GM21367 (cell line): ENCODE results near the gene MICAL2.

Experiments
- ATAC-seq: cut with Tn5 transposase; IDR thresholded peaks from one replicate; pipeline ENCODE4 v1.9.1; 2021; ENCODE audit not compliant: unreplicated experiment

Gene MICAL2

DNA sequence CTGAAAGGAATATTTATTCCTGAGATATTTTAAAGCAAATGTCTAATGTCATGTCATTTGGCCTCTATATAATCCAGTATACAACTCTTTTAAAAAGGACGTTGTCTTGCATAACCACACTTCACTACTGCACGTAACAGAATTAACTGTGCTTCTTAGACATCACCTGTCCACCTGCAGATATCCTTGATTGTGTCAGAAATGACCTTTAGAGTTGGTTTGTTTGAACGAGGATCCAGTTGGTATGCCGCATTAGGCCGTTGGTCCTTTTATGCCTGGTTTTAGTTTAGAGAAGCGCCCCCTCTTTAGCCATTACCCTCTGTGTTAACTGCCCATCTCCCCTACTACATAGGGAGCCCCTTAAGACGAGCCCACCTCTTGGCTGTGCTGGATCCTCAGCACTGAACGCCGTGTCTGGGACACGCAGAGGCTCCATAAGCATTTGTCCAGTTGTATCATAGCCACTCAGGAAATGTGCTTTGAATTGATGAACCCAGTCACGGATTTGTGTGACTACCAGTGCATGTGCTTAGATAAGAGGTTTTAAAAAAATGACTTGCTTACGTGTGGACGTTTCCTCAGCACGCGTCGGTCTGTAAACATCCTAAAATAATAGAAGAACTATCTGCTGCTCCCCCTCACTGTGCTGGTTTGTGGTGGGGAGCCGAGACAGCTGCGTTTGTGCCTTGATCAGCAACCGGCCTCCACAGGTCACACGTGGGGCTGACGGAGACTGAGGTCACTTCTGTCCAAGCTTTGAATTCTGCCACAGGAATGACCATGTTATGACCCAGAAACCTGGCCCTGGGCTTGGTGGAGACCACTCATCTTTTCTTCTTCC lies 4.0 kb downstream of the MICAL2 start:
- no peak for ATAC-seq

DNA sequence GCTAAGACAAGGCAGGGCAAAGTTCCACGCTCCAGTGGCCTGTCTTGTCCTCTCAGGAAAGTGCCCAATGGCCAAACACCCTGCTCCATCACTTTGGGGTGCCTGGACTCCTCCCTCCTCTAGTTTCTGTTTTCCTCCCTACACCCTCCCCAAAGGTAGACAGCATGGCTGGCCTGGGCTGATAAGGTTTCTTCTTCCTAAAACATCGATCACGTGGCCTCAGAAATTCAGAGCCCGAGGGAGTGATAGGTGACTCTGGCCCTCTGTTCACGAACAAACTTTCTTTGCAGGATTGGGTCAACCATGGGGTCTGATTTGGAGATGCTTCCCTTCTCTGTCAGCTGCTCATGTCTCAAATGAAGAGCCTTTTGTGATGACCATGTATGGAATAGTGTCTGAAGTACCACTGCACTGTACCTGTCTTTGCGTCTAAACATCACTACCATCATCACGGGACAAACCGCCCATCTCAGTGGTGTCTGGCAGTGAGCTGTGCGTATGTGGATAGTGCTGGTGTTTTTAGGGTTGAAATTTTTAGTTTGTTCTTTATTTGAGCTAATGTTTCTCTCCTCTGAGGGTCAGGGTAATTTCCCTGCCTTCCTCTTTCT lies 6.1 kb downstream of the MICAL2 start:
- no peak for ATAC-seq

DNA sequence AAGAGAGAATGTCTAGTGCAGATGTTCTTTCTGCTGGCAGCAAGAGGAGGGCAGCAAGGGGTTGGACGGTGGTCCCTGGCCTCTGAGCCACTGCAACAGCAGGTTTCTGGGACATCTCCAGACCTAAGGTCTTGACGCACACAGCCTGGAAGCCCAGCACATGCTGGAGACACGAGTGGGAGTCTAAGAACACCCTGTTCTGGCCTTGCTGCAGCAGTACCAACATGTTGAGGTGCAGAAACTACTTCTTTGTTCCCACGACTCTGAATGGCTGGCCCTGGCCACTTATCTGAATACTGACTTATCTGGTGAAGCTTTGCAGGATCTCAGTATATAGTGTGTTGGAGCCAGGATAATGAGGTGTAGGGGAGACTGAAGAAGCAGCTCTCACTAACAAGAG lies 6.8 kb downstream of the MICAL2 start:
- no peak for ATAC-seq

DNA sequence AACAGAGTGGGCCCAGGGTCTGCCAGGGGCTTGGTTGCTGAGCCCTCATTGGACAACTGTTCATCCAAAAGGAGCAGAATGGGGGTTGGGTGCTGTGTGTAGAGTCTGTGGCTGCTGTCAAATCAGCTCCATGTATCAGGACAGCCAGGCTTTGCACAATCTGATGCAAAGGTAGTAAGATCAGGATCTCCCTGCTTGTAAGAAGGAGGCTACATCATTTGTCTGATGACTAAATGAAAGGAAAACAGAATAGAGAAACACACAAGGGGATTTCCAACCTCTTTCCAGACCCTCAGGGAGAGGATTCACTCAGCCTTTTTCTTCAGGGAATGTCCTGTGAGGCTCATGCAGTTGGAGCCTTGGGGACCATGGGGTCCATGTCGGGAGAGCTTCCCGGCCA lies 7.2 kb downstream of the MICAL2 start:
- ATAC-seq = no peak

DNA sequence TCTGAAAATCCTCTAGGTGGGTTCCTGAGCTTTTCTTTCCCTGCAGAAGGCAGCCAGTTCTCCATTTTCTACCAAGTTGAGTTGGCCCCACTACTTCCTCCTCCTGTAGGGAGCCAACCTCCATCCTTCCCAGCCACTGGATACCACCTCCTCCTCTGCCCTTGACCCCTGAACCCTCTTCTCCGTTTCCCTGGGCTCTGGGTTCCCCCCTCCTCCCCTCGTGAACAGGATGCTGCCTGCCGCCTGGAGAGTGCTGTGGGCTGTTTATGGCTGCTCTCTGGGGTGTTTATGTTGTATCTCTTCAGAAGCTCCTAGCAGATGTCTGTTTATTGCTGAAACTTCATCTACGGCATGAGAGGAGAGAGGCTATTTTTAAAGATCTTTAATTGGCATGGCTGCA lies 8.6 kb downstream of the MICAL2 start:
- ATAC-seq = no peak

DNA sequence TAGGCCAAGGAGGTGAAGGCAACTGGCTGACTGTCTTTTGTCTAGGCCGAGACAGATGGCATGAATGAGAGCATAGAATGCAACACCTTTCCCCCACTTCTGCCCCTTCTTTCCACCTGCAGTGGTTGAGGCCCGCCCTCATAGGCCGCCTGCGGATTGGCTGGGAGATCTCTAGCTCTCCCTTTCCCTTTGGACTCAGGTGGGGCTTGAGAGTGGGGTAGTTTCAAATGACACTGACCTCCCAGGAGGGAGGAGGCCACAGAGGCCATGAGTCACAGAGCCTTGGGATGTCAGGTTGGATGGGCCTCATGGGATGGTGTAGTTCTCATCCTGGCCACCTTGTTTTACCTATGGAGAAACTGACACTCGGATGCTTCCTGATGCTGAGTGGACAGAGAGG lies 9.1 kb downstream of the MICAL2 start:
- no peak for ATAC-seq

DNA sequence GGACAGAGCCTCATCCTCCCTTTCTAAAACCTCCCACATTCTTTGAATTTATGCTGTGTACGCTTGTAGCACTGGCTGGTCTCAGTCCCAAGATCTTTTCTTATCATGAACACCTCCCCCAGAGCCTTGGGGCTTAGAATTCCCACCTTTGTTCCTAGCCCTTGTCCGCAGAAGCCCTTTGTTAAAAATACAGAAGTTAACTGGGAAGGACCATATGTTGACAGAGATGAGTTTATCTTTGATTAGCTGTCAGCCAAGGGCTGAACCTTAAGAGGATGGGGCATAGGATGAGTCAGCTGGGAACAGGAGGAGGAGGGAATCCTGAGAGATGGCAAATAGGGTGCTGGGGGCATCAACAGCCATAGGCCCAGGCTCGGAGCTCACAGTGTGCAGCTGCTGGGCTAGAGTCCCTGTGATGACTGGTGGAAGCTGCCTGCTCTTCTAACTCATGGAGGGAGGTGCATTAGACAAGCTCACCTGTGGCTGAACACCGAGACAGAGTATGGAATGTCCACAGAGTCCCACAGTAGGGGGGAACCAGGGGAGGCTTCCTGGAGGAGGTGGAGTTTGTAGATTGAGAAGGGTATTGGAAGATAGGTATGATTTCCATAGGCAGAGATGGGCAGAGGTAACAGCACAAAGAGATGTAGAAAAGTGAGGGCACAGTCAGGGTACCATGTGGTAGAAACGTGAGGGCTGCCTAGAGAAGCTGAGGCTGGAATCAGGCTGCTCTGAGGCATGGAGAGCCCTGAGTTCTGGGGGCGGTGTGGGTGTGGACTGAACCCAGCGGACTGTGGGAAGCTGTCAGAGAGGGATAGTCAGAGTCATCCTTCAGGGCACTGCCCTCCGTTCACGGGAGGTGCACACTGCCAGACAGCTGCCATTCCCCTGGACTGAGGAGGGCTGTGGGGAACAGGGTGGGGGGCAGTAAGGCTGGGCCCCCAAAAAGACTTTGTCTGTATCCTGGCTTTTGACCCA lies 9.9 kb downstream of the MICAL2 start:
- no peak for ATAC-seq

DNA sequence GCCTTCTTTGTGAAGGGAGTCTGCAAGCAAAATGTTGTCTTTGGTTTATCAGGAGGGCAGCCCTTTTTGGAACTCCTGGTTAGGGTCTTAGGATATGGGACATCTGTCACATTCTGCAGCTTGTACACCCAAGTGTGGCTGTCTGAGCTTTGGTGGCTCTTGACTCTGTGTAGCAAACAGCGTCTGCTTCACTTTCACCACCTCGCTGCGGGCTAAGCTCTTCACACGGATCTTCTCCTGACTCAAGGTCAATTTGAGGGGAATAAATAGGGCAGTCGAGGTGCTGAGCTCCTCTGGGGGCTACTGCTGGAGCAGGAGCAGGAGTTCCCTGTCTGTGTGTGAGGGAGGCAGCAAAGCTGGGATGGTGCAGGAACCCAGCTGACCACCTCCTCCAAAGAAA lies 10.6 kb downstream of the MICAL2 start:
- ATAC-seq = no peak

DNA sequence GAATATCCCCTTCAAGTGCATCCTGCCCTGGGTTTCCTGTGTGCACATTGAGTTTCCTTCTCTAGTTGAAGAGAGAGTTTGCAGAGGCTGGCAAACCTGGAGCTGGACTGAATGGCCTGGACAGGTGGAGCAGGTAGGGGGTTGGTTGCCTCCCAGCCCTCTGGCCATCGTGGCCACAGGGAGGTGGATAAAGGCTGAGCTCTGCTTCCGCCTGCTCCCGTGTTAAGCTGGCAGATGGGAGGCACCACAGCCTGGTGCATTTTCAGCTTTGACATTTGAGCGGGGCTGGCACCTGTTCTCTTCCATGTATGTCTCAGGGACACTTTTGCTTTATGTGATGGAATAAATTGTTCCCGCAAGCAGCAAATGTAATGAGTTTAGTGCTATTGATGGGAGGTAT lies 11.1 kb downstream of the MICAL2 start:
- ATAC-seq = no peak

DNA sequence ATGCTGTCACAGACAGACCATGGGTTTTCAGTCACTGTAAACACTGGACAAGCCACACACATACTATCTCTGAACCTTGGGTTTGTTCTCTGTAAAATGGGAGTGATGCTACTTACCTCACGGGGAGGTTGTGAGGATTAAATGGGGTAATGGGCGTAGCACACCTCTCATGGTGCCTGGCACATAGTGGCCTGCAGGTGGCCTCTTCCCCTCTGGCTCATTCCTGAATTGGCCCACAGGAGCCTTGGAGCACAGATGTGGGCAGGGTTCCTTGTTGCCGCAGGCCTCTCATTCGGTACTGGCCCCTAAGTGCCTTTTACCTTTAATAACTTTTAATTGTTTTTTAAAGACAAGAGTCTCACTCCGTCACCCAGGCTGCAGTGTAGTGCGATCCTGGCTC lies 11.7 kb downstream of the MICAL2 start:
- no peak for ATAC-seq

DNA sequence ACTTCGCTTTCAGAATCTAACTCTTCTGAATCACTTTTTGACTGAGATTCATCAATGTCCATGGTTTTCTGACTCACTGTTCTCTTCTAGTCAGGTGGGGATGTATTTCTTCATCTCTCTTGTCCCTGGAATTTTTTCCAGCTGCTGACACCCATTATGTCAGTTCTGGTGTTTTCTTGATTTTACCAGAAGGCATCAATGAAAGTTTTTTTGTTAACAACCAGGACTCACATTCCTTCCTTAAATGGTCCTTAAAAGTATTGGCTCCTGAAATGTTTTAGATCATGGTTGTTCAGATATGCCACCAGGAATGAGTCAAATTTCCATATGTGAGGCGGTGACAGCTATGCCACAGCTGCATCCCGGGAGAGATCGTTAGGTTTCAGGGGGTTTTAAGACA lies 12.9 kb downstream of the MICAL2 start:
- ATAC-seq = no peak

DNA sequence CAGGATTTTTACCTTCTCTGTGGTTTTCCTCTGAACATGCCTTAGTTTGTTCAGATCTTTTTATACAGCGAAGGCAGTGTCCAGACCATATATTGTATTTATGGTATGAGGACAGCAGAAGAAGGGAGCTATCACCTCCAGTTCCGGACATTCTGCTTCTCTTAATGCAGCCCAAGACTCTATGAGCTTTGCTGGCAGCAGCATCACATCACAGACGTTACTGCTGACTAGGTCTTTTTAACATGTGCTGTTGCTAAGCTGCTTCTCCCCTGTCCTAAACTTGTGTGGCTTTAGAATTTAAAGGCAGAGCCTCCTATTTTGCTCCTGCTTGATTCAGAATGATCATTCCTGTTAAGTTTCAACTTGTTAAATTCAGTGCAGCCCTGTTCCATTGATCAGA lies 13.4 kb downstream of the MICAL2 start:
- ATAC-seq = no peak

DNA sequence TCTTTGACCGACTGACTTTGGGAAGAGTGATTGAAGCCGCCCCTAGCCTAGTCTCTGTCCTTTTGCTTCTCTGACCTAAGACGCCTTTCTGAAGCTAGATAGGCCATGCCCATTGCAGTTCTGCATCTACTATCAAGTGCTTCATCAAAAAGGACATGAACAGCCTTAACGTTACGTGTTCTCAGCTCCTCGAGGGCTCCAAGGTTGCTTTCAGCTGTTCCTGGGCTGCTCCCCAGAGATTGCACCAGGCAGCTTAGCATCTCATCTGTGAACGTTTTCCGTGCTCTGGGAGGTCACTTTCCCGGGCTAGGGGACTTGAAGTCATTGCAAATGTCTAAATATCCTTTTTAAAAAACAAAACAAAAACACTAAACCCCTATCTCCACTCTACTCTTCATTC lies 13.9 kb downstream of the MICAL2 start:
- ATAC-seq = no peak

DNA sequence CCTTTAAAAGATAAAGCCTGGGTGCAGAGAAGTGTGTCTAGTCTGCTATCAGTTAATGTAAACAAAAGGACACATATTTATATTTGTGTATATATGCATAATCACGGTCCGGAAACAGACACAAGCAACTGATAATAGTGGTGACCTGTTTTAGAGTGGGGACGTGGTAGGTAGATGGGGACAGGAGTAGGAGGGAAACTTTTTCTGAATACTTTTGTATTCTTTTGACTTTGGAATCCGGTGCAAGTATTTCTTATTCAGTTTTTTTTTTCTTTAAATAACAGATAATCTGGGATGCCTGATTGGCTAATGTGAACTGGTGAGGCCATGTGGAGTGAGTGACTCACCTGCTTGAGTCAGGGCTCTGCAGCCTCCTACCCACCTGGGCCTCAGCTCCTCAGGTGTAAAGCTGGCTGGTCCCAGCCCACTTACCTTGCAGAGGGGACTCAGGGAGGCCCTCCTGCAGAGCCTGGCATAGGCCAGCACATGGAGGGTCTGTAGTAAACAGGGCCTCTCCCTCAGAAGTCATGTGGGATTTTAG lies 15.3 kb downstream of the MICAL2 start:
- ATAC-seq = no peak

DNA sequence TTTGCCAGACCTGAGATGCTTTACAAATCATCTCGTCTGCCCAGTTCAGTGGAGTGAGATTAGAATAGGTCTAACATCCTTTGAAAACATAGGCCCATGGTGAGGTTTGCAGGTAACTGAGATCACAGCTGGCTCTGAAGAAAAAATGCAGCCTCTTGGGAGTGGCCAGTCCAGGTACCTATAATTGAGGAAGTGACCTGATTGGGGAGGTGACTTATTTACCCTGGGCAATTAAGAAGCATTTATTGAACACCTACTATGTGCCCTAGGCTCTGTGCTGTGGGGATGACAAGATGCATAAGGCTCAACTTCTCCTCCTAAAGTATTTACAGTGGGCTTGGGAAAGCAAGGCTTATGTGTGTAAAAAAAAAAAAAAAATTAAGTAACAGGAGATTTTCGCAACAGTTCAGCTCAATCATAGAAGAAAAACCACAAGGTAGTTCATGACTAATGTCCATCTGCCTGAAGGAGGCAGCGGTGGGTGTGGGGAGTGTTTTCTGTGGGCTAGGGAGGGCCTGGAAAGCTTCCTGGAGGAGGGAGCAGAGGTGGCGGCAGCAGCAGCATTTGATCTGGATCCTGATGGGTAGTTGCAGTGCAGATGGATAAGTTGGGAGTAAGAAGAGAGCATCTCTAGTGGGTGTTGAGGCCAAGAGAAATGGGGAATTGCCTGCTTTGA lies 16.1 kb downstream of the MICAL2 start:
- no peak for ATAC-seq

DNA sequence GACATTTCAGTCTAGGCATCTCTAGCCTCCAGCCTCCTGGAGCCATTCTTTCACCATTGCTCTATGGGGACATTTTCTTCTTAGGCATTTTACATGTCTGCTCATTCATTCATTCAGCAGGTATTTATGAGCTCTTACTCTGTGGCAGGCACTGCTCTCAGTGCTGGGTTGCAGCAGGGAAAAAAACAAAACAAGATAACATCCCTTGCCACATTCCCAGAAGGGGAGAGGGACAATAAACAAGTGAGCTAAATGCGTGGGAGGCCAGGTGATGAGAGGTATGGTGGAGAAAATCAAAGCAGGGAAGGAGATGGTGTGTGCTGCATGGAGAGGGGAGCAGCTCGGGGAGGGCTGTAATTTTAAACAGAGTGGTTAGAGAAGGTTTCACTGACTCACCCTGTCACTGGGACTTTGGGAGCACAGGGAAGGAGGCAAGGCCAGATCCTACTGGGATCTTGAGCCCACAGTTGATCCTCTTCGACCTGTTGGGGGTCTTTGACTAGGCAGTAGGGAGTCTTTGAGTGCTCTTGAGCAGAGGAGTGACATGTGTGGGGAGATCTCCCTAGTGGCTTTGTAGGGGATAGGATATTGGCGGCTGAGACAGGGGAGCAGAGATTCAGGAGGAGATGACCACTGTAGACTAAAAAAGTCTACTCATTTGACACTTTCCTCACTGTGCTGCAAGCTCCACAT lies 17.0 kb downstream of the MICAL2 start:
- no peak for ATAC-seq

DNA sequence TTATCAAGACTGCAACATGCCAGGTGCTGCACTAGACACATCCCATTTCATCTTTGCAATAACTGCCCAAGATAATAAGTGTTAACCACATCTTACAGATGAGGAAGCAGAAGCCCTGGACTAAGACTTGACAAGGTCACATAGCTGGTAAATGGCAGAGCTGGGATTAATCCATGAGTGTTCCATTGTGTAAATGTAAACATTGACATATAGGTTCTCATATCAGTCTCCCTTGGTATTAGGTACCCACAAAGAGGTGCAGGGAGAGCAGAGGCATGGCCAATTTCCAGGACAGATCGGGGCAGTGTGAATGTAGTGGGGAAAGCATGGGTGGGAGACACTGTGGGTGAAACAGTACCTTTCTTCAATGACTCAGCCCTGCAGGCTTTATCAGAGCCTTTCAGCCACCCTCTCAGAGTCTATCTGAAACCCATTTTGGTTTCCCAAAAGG lies 17.9 kb downstream of the MICAL2 start:
- ATAC-seq = no peak

DNA sequence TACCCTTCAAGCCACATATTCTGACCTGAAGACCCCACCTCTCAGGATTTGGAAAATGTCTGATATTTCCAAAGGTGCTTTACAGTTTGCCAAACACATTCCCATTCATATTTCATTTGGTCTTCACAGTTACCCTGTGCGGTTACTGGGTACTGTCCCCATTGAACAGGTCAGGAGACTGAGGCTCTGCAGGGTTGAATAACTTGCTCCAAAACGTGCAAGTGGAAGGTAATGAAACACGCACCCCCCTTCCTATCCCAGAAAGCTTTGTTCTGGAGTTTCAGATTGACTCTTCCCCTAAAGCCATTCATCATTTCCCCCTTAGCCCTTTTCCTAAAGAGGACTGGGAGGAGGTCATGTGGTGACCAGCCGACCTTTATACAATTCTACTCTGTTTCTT lies 18.8 kb downstream of the MICAL2 start:
- no peak for ATAC-seq

DNA sequence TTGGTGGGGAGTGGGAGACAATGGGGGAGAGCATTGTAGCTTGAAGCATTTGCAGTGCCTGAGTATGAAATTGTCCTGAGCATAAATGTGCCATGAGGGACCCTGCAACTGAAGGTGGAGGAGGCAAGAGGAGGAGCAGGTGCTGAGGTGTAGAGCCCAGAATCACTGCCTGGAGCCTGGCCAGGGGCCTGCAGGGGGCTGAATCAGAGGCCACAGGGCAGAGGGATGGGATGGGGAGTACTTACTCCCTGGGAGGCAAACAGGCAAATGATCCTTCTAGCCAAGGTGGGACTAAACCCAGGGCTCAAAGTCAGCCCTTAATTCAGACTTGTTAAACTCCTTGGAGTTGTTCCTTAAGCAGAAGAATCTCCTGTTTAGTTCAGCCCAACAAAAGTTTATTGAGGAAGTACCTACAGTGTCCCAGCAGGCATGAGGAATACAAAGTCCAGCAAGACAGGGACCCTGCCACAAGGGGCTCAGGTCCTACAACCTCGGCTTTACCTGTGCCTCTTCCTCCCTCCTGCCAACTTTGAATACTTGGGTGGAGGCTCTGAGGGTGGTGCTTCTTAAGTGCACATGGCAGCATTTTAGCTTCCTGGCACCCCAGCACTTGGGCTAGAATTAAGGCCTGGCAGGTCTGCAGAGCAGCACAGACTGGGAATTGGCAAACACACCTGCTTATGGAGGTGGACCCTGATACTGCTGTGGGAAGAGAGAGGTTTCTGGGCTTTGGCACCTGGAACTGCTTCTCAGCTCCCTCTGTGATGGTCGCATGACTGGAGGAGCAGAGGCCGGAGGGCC lies 20.0 kb downstream of the MICAL2 start:
- no peak for ATAC-seq
